HEK293T (cell line): Measurements from ENCODE around the gene SOBP.

ENCODE experiments used
- CTCF ChIA-PET: fragments of 350-600 bp; formaldehyde crosslinking; extraction: SDS; loops from one replicate; lab custom pipeline; 2021; ENCODE audit warnings: antibody characterized with exemption, inconsistent platforms; lab: Yijun Ruan, JAX
- POLR2A ChIA-PET: fragments of 350-600 bp; formaldehyde crosslinking; extraction: SDS; loops from one replicate; lab custom pipeline; 2020; ENCODE audit warnings: antibody characterized with exemption, inconsistent platforms; lab: Yijun Ruan, JAX
- DNase-seq: peaks from one replicate; pipeline ENCODE4 v3.0.0; 2012; ENCODE audit warnings: mixed read lengths; ENCODE audit errors: extremely low spot score
- ARNT ChIP-seq: fragments of 450-650 bp; IDR thresholded peaks from 2 replicates; pipeline ENCODE4 v1.6.1; 2017; ENCODE audit warnings: mild to moderate bottlenecking
- BHLHE40 ChIP-seq: fragments of 450-650 bp; IDR thresholded peaks from 2 replicates; pipeline ENCODE4 v1.6.1; 2016; ENCODE audit warnings: mild to moderate bottlenecking, moderate library complexity, borderline replicate concordance
- CTBP1 ChIP-seq: fragments of 450-650 bp; IDR thresholded peaks from 2 replicates; pipeline ENCODE4 v1.6.1; 2016; ENCODE audit warnings: borderline replicate concordance
- ELF4 ChIP-seq: fragments of 450-650 bp; IDR thresholded peaks from 2 replicates; pipeline ENCODE4 v1.6.1; 2017; ENCODE audit warnings: antibody characterized with exemption
- FOXA1 ChIP-seq: fragments of 450-650 bp; IDR thresholded peaks from 2 replicates; pipeline ENCODE4 v1.6.1; 2016; ENCODE audit warnings: mild to moderate bottlenecking
- FOXK2 ChIP-seq: fragments of 450-650 bp; IDR thresholded peaks from 2 replicates; pipeline ENCODE4 v1.6.1; 2016; ENCODE audit warnings: mild to moderate bottlenecking
- FOXM1 ChIP-seq: fragments of 450-650 bp; IDR thresholded peaks from 2 replicates; pipeline ENCODE4 v1.6.1; 2017; ENCODE audit warnings: mild to moderate bottlenecking, borderline replicate concordance
- HDGF ChIP-seq: fragments of 450-650 bp; IDR thresholded peaks from 2 replicates; pipeline ENCODE4 v1.6.1; 2017; ENCODE audit warnings: antibody characterized with exemption, borderline replicate concordance
- L3MBTL2 ChIP-seq: fragments of 450-650 bp; conservative IDR thresholded peaks from 2 replicates; pipeline ENCODE4 v1.6.1; 2016; ENCODE audit warnings: mild to moderate bottlenecking
- LEF1 ChIP-seq: fragments of 450-650 bp; IDR thresholded peaks from 2 replicates; pipeline ENCODE4 v1.6.1; 2017; ENCODE audit warnings: mild to moderate bottlenecking, borderline replicate concordance
- PKNOX1 ChIP-seq: fragments of 450-650 bp; IDR thresholded peaks from 2 replicates; pipeline ENCODE4 v1.6.1; 2016
- SP1 ChIP-seq: fragments of 450-650 bp; IDR thresholded peaks from 2 replicates; pipeline ENCODE4 v1.6.1; 2017
- SUZ12 ChIP-seq: fragments of 450-650 bp; IDR thresholded peaks from 2 replicates; pipeline ENCODE4 v1.6.1; 2016; ENCODE audit warnings: mild to moderate bottlenecking
- TARDBP ChIP-seq: fragments of 450-650 bp; IDR thresholded peaks from 2 replicates; pipeline ENCODE4 v1.6.1; 2016

Gene SOBP

GRCh38 chr6:107666981-107667601 lies 177.2 kb downstream of the SOBP start:
- TF ChIP-seq BHLHE40: no peak
- 0 out of 2 replicates have a peak, but pooled peaks have one; percentile 17 for TF ChIP-seq PKNOX1
- peak; percentile 36; the same call in 1 of the 2 replicates for TF ChIP-seq L3MBTL2
- ChIA-PET POLR2A (interaction anchor here (0.9 to 1.4 kb wide), 6 partner anchors 8 to 551 kb away, joined by 3 to 6 read pairs (median 4); partner anchors contain the start of gene BEND3), CTCF (interaction anchor here (0.6 to 1.4 kb wide), 4 partner anchors 31 to 1157 kb away, joined by 3 read pairs; no protein-coding TSS in a partner anchor)
- DNase-seq: no peak

GRCh38 chr6:107667790-107668189 lies 177.9 kb downstream of the SOBP start:
- CTCF ChIA-PET: interaction anchor here (0.6 to 1.4 kb wide), 4 partner anchors 32 to 1158 kb away, joined by 3 read pairs; no protein-coding TSS in a partner anchor
- POLR2A ChIA-PET: interaction anchor here (0.9 to 1.4 kb wide), 7 partner anchors 9 to 552 kb away, joined by 3 to 6 read pairs (median 4); partner anchors contain the start of genes BEND3 and PDSS2
- no peak for TF ChIP-seq FOXM1
- TF ChIP-seq CTBP1: 0 out of 2 replicates have a peak, but pooled peaks have one; percentile 33
- no peak for DNase-seq

GRCh38 chr6:107668743-107669474 lies 179.0 kb downstream of the SOBP start:
- POLR2A ChIA-PET: interaction anchor here (1.2 kb wide), 1 partner anchor 210 kb away, joined by 4 read pairs; the partner anchor contains the start of gene PDSS2
- CTCF ChIA-PET: no interaction called here
- no peak for TF ChIP-seq CTBP1
- no peak for TF ChIP-seq L3MBTL2
- TF ChIP-seq TARDBP: no peak
- no peak for TF ChIP-seq ELF4
- no peak for TF ChIP-seq SUZ12
- DNase-seq: no peak

GRCh38 chr6:107670792-107671199 lies 180.9 kb downstream of the SOBP start:
- no peak for TF ChIP-seq L3MBTL2
- no peak for TF ChIP-seq ARNT
- TF ChIP-seq FOXA1: no peak
- TF ChIP-seq BHLHE40: no peak
- TF ChIP-seq SP1: no peak
- no peak for DNase-seq
- ChIA-PET POLR2A (interaction anchor here (1.6 to 2.0 kb wide), 2 partner anchors 177 to 182 kb away, joined by 6 to 8 read pairs; no protein-coding TSS in a partner anchor), CTCF (interaction anchor here (0.8 to 1.0 kb wide), 4 partner anchors 9 to 353 kb away, joined by 3 to 4 read pairs (median 3); no protein-coding TSS in a partner anchor)

- TF ChIP-seq CTBP1: no peak
- TF ChIP-seq FOXK2: no peak
- TF ChIP-seq SUZ12: no peak
- TF ChIP-seq FOXA1: no peak
- TF ChIP-seq BHLHE40: no peak
- TF ChIP-seq TARDBP: no peak
- TF ChIP-seq L3MBTL2: no peak
- no peak for TF ChIP-seq ARNT
- TF ChIP-seq SP1: no peak
- no peak for TF ChIP-seq LEF1
- no peak for DNase-seq
- POLR2A ChIA-PET: no interaction called here
- CTCF ChIA-PET: interaction anchor here (0.7 kb wide), 1 partner anchor 676 kb away, joined by 3 read pairs; no protein-coding TSS in a partner anchor
Measured at GRCh38 chr6:107673076-107673494, 183.2 kb downstream of the SOBP start.

GRCh38 chr6:107674995-107675738 lies 185.2 kb downstream of the SOBP start:
- CTCF ChIA-PET: interaction anchor here (0.6 to 1.3 kb wide), 11 partner anchors 9 to 409 kb away, joined by 3 to 8 read pairs (median 4); no protein-coding TSS in a partner anchor
- TF ChIP-seq ARNT (no peak), L3MBTL2 (peak; percentile 47; the same call in 1 of the 2 replicates)
- DNase-seq: peak; percentile 88
- POLR2A ChIA-PET: interaction anchor here (1.1 kb wide), 1 partner anchor 173 kb away, joined by 3 read pairs; no protein-coding TSS in a partner anchor

- ChIA-PET CTCF (interaction anchor here (0.5 to 1.1 kb wide), 7 partner anchors 9 to 435 kb away, joined by 3 to 5 read pairs (median 4); no protein-coding TSS in a partner anchor), POLR2A (interaction anchor here (1.1 kb wide), 1 partner anchor 172 kb away, joined by 3 read pairs; no protein-coding TSS in a partner anchor)
- DNase-seq: no peak
- TF ChIP-seq PKNOX1 (no peak), LEF1 (no peak), SP1 (no peak), HDGF (no peak), ELF4 (no peak), L3MBTL2 (no peak), ARNT (no peak), FOXA1 (no peak)
Measured at GRCh38 chr6:107676042-107676441, 186.1 kb downstream of the SOBP start.
